Gastroesophageal sphincter (tissue), 3 donors: ENCODE results near the gene IYD.

Experiments
- EP300 ChIP-seq: sonication (generic); formaldehyde crosslinking; IDR thresholded peaks from one replicate; pipeline ENCODE4 v1.6.1; 2017; ENCODE audit warnings: antibody characterized with exemption, mild to moderate bottlenecking
- POLR2A ChIP-seq, 2 donors: fragments of 450-650 bp; IDR thresholded peaks; one replicate each; pipeline ENCODE4 v1.6.1; 2017; ENCODE audit warnings: antibody characterized with exemption in 2 of 2, mild to moderate bottlenecking in 2 of 2, moderate library complexity in 1 of 2
- POLR2AphosphoS5 ChIP-seq: sonication (generic); formaldehyde crosslinking; IDR thresholded peaks from one replicate; pipeline ENCODE4 v1.6.1; 2017; ENCODE audit warnings: antibody characterized with exemption
- TF ChIP-seq, protein P1 (sequence below), 4 experiments: fragments of 200-600 bp in 2 of 4; fragments of 450-650 bp in 2 of 4; sonication (generic) in 1 of 4; IDR thresholded peaks; one replicate each; pipeline ENCODE4 v1.5.1; 2017 to 2019; ENCODE audit warnings: antibody characterized with exemption in 4 of 4, mild to moderate bottlenecking in 2 of 4, moderate library complexity in 2 of 4

DNA sequence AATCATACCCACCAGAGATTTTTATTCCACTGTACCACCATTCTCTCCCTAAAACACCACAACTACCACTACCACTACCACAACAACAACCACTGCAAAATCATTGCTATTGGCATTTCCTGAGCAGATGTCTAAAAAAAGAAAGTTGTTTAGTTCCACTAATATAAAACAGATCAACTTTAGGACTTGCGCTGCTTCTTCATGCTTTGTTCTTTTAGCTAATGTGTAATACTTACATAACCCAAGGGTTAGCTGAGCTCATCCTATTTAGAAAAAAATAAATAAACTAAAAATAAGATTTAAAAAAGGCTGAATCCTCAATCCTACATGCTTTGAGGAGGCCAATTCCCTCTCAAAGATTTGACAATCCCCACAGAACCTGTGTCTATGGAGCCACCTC is 11.4 kb downstream of the IYD start:
- TF ChIP-seq, protein P1, sequence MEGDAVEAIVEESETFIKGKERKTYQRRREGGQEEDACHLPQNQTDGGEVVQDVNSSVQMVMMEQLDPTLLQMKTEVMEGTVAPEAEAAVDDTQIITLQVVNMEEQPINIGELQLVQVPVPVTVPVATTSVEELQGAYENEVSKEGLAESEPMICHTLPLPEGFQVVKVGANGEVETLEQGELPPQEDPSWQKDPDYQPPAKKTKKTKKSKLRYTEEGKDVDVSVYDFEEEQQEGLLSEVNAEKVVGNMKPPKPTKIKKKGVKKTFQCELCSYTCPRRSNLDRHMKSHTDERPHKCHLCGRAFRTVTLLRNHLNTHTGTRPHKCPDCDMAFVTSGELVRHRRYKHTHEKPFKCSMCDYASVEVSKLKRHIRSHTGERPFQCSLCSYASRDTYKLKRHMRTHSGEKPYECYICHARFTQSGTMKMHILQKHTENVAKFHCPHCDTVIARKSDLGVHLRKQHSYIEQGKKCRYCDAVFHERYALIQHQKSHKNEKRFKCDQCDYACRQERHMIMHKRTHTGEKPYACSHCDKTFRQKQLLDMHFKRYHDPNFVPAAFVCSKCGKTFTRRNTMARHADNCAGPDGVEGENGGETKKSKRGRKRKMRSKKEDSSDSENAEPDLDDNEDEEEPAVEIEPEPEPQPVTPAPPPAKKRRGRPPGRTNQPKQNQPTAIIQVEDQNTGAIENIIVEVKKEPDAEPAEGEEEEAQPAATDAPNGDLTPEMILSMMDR (IDR thresholded peaks at IDR 0.05) = no peak
- TF ChIP-seq POLR2A (IDR thresholded peaks at IDR 0.05) = no peak
- TF ChIP-seq POLR2AphosphoS5 = no peak
- TF ChIP-seq EP300 = no peak
